ENCODE measurements around the gene BMPR1B.

- no peak for TF ChIP-seq CTCF (IDR thresholded peaks at IDR 0.05; ENCODE audit: low read depth, low read length, poor library complexity, severe bottlenecking)
- no peak for TF ChIP-seq EZH2phosphoT487 (IDR thresholded peaks at IDR 0.05; ENCODE audit: borderline replicate concordance, low read length)
These were observed 9.1 kb downstream of the BMPR1B start for GRCh38 chr4:94766856-94767255.

Measured in DOHH2 (cell line).